Omental fat pad (tissue), 4 donors: Measurements from ENCODE around the gene RFLNA. TPM values are rescaled to one million over a fixed set of nuclear protein-coding genes. Genes with fewer than 3 reads are reported as not detected.

Experiments used
- ATAC-seq: fragments of 150-250 bp; one replicate; pipeline ENCODE4 v1.9.1; 2016; ENCODE audit warnings: mild to moderate bottlenecking, moderate library complexity; ENCODE audit not compliant: low FRiP score
- DNase-seq: peaks from one replicate; pipeline ENCODE4 v3.0.0-alpha.2; 2019; ENCODE audit warnings: low spot score
- total RNA-seq, 4 donors: library from RNA; depleted of rRNA; stranded (reverse); fragments of >200 nt; gene quantifications; one replicate each; pipeline ENCODE4 v1.1.0, GENCODE V29; 2016
- TF ChIP-seq, protein P1 (sequence below), 3 donors: fragments of 450-650 bp; IDR thresholded peaks; one replicate each; pipeline ENCODE4 v1.5.1; 2016 to 2017; ENCODE audit warnings: antibody characterized with exemption in 3 of 3, mild to moderate bottlenecking in 3 of 3, moderate library complexity in 2 of 3

Gene RFLNA
- total RNA-seq, 4 donors from 2014 or later, result 0.32 to 23.3 (median 5.1) TPM

DNA sequence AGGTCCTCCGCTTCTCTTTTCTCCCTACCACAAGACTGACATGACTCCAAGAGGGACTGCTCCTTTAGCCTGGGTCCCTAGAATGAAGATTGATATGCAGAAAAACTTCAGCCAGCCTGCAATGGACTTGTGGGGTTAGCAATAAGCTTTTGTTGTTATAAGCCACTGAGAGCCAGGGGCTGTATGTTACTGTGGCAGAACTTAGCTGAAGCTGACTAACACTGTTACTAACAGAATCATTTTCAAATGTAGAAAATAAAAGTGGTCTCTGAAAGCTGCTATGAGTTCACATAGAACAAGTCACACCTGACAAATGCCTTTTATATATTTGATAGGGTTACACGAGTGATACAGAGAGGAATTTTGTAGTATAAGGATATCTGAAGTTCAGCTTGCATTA is 13.6 kb upstream of the RFLNA start:
- ATAC-seq (no peak), DNase-seq (no peak)
- TF ChIP-seq, protein P1, sequence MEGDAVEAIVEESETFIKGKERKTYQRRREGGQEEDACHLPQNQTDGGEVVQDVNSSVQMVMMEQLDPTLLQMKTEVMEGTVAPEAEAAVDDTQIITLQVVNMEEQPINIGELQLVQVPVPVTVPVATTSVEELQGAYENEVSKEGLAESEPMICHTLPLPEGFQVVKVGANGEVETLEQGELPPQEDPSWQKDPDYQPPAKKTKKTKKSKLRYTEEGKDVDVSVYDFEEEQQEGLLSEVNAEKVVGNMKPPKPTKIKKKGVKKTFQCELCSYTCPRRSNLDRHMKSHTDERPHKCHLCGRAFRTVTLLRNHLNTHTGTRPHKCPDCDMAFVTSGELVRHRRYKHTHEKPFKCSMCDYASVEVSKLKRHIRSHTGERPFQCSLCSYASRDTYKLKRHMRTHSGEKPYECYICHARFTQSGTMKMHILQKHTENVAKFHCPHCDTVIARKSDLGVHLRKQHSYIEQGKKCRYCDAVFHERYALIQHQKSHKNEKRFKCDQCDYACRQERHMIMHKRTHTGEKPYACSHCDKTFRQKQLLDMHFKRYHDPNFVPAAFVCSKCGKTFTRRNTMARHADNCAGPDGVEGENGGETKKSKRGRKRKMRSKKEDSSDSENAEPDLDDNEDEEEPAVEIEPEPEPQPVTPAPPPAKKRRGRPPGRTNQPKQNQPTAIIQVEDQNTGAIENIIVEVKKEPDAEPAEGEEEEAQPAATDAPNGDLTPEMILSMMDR (IDR thresholded peaks at IDR 0.05), result no peak

DNA sequence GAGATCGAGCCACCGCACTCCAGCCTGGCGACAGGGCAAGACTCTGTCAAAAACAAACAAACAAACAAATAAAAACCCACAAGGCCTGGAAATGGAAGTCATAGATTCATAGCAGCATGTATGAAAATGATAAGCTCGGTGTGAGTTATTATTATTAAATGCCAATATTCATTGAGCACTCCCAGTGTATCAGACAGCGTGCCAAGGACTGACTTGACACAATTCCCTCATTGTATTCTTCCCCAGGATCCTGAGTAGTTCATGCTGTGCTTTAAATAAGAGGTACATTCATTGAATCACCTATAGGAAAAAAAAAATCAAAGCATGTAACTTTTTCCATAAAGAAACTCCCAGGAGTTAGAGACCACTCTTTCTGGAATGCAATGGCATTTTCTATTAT is 12.6 kb upstream of the RFLNA start:
- DNase-seq (no peak), ATAC-seq (no peak)
- TF ChIP-seq, protein P1 (IDR thresholded peaks at IDR 0.05), result no peak

DNA sequence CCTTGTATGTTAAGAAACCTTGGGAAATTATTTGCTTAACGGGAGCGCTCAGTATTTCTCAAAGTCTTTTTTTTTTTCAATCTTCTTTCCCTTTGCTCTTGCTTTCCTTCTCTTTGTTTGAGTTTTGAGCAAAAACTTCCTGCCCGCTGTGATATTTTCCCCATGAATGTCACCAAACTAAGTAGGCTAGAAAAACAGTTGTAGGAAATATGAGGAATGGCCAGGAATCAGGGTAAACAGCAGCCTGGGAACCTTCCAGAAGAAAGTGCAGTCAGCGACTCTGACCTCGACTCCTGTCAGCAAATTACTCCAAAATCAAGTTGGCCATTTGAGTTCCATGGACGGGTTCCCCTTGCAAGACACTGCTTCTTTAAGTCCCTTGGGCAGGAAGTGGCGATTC is 11.6 kb upstream of the RFLNA start:
- TF ChIP-seq, protein P1 (IDR thresholded peaks at IDR 0.05), result no peak
- no peak for DNase-seq
- ATAC-seq, result no peak

DNA sequence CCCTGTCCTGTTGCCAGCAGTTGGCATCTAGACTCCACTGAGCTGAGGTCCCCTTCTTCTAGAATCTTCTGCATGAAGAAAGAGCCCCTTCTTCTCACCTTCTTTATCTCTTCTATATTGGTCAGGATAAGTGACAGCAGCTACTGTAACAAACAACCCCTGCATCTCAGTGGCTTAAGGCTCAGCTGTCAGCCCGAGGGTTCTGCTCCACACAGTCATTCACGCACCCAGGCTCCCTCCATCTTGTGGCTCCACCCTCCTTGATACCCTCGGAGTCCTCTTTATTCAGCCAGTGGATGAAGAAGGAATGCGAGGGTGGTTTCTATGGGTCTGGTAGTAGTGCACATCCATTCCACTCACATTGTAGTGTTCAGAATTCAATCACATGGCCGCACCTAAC is 10.5 kb upstream of the RFLNA start:
- ATAC-seq (no peak), DNase-seq (no peak)
- TF ChIP-seq, protein P1 (IDR thresholded peaks at IDR 0.05), result no peak

DNA sequence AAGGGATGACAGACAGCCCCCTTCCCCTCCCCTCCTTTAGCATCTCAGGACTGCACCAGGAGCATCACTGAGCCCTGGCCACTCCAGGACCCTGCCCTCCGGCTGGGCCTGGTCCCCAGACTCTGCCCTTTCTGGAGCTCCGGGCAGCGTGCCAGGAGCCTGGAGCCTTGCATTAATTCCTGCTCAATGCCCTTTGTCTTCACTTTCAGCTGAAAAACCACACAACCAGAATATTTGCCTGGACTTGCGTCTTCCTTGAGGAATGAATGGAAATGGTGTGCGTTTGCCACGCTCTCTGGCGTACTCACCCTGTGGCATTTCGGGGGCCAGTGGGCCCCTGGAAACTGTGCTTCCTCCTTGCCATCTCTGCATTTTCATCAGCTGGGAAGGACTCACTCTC is 8.5 kb upstream of the RFLNA start:
- TF ChIP-seq, protein P1 (IDR thresholded peaks at IDR 0.05), result no peak
- ATAC-seq (no peak), DNase-seq (no peak)

DNA sequence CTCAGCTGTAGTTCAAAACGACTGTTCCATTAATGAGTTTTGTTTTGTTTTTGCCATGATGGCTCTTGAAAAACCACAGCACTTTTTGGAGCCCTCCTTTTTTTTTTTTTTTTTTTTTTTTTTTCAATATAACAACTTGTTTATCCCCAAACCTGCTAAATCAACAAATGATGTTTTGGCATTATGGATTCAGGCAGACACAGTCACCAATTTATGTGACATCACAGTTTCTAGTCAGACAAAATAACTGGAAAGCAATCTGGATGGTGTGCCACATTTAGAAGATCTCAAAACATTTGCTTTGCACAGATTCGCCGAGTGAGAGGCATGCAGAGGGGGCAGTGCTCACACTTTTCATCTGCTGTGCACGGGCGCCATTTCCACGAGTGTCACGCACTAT is 7.9 kb upstream of the RFLNA start:
- ATAC-seq, result no peak
- TF ChIP-seq, protein P1 (IDR thresholded peaks at IDR 0.05), result no peak
- no peak for DNase-seq

DNA sequence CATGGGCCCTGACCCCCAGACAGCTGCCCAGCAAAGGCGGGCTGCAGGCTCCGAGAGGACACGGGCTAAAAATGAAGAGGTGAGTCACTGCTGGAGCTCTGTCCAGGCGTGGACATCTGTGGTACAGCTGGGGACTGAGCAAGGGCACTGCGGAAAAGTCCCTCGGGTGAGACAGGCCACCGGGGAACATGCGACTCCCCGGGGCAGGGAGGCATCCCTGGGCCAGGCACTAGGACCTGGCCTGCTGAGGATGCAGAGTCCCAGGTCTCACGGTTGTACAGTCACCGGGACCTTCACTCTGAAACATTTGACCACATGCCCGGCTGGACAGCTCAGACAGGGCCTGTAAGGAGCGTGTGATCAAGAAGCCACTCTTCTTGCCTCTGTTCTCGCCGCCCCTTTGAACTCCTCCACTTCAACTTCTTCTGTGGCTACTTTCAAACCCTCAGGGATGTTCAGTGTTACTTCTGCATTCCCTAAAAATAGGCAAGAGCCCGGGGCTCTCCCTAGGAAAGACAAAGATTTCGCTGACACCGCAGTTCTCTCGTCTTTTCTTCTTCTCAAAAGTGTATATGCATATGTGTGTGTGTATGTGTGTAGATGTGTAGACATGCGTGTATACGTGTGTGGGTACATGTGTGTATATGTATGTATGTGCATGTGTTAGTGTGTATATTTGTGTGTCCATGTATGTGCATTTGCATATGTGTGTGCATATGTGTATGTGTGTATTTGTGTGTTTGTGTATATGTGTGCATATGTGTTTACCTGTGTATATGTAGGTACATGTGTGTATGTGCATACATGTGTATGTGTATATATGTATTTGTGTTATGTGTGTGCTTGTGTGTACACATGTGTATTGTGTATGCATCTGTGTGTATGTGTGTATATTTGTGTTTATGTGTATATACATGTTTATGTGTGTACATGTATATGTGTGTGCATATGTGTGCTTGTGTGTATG is 5.0 kb upstream of the RFLNA start:
- TF ChIP-seq, protein P1 (IDR thresholded peaks at IDR 0.05), result no peak
- no peak for DNase-seq
- ATAC-seq, result no peak
